NCI-H128 (cell line): ENCODE measurements around the gene PTPRD.
A peak's percentile ranks its signal among the peaks of the same experiment; 100 is the strongest.

Source experiments
- DNase-seq: peaks from one replicate; lab custom pipeline; 2025; ENCODE audit not compliant: unreplicated experiment; lab: John Stamatoyannopoulos, UW

Gene PTPRD

DNA sequence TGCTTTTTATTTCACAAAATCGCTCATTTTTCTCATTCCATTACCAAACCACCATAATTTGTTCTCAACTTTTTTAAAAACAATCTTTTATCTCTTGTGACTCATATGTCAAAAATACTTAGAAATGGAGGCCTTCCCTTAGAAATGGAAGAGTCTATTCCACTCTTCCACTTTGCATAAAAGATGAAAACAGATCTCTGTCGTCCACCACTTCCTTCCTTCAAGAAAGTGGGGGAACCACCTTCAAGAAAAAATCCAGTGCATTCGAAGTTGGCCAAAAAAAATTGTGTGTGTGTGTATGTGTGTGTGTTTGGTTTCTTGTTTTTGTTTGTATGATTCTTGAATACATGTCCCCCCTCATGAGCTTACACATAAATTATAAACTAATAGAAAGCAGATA is 2184.4 kb downstream of the PTPRD start:
- DNase-seq = no peak

DNA sequence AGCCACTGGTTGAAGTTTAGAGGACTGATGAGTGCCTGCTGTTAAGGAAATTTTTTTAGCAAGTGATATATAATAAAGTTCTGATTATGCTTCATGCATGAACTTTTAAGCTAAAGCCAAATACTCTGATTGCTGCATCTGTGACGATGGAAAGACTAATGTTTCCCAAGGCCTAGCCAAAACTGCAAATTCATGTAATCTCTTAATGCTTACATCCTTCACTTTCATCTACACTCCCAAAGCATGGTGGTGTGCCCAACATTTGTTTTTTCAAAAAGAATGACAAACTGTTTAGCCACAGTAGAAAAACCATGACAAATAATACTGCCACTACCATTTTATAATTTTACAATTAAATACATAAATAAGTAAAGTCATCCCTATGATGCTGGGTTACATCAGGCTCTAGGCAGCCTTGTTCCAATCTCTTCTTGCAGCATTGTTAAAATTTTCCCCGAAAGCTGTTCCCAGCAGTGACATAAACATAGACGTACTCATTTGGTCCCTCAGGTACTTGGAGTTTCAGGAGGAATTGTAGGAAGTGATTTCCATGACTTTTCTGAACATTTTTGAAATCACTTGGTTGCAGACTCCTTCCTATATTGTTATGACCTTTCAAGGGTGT is 2187.9 kb downstream of the PTPRD start:
- DNase-seq = no peak

DNA sequence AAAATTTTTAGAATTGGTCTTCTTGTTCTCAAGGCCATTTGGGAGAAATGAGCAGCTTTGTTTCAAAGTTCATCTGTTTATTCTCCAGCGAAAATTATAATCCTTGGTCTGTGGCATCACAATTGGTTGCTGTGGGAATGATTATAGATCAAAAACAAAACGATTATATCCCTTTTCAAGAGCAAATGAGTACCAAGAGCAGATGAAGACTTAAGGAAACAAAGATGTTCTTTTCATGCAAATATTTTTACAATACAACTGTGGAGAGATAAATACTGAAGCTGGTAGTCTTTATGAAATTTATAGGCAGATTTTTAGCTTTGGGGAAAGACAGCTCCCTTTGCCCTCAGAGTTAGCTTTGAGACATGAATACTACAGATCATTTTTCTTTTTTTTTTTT is 2192.4 kb downstream of the PTPRD start:
- no peak for DNase-seq

DNA sequence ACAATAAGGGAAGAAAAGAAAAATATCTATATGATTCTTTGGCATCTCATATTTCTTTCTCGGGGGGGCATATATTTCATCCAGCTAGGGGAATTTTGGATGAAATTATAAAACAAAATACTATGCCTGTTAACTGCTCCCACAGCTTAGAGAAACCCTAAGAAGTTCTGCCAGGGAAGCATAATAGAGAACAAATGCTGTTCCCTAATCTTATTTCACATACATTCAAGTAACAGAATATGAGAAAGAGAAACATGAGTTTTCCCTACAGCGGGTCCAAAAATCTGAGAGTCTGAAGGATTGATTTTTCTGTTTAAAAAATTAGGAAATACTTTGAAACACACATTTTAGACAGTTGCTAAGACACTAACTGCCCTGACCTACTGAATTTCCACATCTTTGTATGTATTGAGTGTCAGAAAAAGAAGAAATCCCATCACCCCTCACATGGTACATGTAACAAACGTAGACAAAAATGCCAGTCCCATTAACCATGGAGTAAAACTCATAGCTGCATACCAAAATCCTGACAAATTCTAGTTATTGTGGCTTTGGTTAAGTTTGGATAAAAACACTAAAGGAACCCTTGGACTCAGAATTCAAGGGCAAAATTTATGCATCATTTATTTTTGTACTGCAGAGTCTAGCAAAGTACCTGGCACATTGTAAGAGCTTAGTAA is 2193.1 kb downstream of the PTPRD start:
- DNase-seq = no peak

DNA sequence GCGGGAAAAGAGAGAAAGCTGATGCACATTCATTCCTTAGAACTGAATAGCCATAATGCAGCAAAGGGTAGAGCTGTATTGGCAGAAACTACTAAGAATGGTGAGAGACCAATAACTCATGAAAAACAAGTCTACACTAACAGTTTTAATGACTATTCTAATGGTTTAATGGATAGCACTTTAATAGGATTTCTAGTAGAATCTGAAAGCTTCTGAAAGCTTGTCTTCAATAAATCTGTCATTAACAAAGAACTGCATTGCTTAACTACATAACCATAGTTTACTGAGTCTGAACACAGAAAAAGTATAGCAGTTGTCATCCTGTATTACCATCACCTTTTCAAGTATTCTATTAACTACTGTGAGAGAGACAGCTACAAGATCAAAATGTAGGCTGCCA is 2195.5 kb downstream of the PTPRD start:
- no peak for DNase-seq

DNA sequence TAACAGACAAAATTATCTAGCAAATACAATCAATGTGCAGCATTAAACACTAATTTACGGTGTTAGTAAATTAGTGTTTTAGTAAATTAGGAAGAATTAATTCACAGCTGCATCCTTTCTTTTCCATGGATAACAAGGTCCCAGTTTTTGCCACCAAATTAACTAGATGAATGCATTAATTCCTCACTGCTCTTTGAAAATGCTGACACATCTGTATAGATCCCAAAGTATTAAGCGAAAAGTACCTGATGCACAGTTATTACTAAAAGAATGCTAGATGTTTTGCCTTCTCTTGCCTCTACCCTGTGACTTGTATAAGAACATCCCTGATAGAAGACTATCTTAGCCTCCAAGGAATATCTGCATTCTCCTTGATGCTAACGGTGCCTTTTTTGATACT is 2200.5 kb downstream of the PTPRD start:
- no peak for DNase-seq

DNA sequence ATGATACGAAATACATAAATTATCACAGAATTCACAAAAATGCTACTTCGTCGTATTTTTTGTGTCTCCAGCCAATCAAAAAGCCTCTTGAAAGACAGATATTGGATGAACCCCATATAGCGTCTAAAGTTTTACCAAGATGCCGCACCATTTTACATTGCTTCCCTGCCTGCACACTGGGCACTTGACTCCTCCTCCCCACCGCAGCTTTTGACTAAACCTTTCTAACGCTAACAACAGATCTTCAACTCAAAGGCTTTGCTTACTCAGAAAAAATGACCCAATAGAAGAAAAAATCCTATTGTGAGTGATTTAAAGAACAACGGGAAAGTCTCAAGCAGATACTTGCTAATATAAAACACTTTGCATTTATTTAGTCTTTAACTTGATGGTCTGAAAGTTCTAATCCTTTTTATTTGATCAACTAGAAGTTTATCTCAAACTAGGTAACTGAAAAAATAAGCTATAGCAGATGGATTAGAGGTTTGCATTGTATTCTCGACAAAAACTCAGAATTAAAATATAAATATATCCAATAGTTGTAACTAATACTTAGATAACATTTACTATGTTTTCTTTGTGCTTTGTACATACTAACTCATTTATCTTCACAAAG is 2204.1 kb downstream of the PTPRD start:
- DNase-seq = no peak

DNA sequence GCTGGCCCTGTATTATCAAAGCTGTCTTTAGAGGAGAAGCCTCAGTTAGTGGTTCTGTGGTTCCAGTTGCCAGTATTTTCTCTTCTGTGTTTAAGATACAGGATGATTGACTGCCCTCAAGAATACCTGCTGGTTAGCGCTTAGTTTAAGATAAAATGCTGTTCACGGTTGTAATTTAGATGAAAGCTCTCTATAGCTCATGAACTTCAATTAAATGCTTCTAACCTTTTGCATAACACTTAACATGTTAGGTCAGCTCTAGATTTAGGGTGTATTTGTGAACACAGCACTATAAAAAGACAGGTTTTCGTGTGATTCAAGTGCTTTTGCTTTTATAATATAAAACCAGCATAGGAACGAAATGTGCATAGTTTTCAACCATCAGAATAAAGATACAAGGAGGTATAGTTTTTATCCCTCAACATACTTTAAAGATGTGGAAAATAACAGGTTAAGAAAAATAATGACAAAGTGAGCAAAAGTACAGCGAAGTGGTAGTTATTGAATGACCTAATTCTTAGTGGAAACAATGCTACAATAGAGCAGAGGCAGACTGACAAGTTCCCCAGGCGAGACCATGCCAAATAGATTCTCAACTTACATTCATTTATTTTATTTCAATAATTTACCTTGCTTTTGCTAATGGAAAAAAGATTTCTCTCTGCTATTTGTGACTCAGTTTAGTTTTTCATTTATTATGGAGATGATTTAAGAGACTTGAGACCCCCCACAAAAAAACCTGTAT is 2210.7 kb downstream of the PTPRD start:
- DNase-seq = peak; percentile 50

DNA sequence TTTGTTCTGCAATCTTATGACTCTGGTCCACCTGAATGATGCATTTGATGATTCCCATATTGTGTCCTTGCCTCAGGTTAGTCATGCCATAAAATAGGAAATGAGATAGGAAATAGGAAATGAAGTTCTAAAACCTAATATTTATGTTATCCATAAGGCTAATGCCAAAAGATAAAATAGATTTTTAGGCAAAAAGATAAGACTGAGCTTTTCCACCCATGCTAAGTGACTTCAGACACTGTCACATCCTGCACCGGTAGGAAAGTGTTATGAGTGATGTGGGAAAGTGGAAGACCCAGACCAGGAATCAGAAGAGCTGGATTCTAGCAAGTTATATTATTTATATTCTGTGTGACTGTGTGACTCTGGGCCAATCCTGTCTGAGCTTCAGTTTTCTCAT is 2212.4 kb downstream of the PTPRD start:
- no peak for DNase-seq

DNA sequence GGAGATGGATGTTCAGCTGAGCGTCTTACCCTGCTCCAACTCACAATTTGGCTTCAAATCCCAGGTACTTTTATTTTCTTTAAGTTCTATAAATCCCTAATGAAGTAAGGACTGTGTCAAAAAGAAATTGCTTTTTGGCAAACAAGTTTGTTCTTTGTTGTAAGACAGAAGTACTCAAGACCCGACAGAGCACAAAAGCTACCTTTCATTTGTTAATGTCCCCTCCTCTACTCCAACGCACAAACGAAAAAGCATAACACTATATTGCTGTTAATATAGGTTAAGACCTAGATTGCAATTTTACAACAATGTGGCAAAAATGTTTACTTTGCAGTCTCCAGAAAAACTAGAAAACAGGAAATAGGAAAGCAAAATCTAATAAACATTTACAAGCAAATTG is 2217.8 kb downstream of the PTPRD start:
- DNase-seq = no peak

DNA sequence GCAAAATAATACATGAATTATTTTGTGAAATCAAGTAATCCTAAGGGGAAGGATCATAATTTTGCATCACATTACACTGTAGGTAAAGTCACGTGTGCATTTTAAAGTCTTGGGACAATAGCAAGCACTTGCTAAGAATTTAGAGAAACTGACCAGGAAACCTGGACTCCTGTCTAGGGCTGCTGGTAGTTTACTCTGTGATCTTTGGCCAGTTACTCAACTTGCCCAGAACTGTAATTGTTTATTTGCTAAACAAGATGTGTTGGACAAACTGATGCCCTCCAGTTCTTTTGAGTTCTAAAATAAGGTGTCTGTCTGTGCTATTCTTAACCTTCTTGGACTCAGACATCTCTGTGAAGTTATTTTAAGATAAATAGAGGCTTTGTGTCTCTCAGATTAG is 2218.5 kb downstream of the PTPRD start:
- DNase-seq = no peak

DNA sequence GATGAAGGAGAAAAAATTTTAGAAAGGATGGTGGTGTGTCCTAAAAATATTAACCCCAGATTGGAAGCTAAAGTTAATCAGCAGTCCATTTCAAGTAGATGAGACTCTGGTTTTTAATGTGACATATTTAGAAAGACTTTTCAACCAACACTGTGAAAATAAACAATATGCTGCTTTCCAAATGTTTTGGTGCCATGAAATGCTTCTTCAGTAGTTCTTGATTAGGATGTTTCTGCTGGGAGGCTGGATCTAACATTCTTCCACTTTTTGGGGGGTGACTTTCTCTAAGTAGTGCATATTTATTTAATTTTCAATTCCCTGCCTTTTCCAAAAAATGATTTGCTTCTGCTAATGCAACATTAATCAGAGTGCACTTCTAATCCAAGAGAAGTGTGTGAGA is 2219.9 kb downstream of the PTPRD start:
- DNase-seq = no peak

DNA sequence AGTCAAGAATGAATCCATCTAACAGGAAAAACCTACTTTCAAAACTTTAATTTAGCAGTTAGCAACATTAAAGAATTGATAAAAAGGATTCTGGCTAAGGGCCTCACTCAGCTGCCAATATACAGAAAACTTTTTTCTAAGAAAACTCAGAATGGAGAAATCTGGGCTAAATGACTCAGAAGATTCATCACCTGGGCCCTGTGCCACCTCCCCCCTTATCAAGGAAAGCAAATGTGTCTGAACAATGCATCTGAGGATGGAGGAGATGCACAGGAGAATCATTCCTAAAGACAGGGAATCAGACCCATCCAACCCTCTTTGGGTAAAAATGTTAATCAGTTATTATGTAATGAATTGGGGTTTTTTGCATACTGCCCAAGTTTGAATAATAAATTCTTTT is 2221.2 kb downstream of the PTPRD start:
- no peak for DNase-seq

DNA sequence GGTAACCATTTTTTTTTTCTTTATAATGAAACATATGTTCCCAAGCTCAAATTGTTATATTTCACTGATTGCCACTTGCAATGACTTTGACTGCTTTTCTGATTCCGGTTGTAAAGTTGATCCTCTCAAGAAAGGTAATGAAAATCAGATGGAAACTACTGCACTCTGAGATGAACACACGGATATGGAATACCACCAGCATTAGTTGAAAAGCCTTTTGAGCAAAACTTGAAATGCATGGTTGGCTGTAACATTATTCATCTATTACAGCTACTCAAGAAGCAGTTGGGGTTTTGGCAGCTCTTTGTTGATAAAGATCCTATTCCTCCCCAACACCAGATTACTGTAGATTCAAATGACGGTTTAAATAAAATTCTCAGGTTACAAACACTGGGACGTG is 2221.7 kb downstream of the PTPRD start:
- no peak for DNase-seq

DNA sequence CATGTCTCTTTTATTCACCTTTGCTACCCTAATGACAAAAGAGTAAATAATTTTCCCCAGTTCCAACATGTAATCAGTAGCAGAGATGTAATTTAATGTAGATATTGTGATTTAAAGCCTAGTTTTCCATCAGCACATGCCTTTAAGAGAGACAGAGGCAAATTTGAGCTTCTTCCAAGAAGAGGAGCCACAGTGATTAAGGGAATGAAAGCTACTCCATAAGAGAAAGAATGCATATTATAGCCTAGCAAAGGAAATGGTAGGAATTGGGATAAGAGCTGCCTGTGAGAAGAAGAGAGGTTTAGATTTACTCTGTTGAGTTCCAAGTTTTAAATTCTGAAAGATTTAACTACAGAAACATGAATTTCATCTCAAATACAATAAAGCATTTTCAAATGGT is 2222.2 kb downstream of the PTPRD start:
- DNase-seq = no peak

DNA sequence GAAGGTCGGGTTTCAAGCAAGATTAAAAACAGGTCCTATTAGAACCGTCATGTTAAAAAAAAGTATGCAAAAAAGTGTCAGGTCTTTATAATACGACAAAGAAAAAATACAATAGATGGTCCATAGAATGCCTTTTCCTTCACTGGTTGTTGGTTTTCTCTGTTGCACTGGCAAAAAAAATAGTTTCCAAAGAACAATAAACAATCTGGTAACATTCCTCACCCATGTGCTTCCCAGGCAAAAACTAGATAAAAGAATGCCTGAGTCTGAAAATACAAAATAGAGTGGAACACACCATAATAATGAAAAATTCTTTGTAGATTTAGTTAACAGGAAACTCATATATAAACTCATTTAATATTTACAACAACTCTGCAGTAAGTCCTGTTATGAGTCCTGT is 2223.3 kb downstream of the PTPRD start:
- DNase-seq = no peak

DNA sequence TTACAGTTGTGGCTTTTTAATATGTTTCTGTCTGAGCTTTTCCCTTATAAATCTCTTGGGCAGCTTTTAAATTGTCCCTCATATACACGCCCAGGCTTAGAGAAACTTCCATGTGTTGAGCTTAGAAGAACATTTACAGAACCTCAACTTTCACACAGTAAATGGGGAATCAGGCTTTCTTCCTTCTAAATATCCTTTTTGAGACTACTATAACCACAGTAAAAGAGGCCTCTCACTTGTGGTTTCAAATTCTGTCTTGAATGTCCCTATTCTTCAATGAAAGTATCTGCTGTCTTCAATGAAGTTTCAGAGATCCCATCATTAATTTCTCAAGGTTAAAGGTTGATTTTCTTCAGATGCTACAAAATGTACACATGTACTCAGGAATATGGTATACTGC is 2224.7 kb downstream of the PTPRD start:
- no peak for DNase-seq

DNA sequence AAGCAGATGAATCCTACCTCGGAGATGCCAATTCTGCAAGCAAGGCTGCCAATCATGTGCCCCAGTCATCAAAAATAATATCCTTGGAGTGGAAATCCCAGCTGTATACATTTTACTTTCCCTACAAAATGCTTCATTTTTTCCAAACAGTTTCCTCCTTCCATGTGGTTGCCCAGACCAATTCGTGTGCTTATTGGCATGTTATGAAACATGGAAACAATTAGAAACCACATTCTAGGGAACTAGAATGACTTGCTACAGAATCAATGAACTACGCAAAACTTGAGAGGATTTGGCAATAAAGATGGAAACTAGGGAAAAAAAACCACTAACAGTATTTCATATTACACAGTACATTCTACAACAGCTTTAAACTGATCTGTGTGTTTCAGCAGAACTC is 2228.7 kb downstream of the PTPRD start:
- DNase-seq = no peak

DNA sequence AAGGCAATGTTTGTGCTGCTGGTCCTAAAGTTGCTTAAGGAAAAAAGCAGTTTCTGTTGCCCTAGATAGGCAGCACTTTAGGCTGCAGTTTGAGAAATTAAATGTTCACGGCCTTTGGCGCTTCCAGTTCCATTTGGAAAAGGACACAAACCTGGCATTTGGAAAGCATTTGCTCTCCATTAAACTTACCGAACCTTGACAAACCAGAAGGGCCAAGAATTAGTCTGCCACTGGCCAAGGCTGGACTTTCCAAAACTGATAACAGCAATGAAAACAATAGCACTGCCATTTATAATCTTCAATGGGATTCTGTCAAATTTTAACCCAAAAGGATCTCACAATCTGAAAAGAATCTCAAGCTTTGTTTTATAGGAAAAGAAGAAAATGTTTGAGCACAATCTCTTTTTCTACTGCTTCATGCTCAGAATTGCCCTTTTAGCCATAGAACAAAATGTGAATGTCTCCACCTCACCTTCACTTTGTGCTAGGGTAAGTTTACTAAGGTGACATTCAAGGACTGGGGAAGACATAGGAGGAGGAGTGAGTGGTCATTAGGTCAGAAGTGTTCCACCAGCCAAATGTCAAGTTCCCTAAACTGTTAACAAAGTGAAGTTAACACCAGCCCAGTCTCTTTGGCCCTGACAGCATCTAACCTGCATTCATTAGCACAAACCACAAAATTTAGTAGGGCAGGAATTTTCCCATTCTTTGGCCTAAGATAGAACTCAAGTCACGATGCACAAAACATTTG is 2229.8 kb downstream of the PTPRD start:
- no peak for DNase-seq

DNA sequence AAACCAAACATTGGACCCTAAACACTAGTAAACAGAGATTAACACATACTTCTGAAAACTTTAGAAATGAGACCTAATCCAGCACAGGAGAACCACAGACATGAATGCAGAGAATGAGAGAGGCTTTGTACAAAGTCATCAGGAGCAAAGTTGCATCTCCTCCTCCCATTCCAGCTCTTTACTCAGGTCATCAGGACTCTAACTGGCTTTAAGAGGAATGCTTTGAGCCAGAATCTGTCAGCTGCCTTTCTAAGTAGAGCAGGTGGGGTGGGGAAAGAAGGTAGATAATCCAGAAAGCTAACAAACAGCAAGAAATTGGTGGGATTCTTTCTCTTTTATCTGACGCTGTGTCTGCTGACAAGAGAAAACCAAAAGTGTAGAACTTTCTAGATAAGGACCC is 2230.5 kb downstream of the PTPRD start:
- no peak for DNase-seq

DNA sequence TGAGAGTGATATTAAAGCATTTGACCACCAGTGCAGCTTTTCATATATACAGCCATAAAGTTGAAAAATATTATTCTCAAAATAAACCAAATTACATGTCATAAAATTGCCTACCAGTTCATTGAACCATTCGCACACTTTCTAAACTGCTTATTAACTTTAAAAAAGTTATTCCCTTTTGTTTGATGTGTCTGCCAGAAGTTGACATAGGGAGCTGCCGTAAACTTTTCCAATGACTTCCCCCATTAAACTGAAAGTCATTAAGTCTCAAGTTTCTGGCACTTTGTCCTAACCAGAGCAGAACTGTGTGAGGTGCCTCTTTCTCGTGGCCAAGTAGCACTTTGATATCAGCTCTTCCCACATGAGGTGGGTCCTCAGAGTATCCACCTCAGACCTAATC is 2231.2 kb downstream of the PTPRD start:
- no peak for DNase-seq
